Esophagus mucosa (tissue), 1 donor: ENCODE data around the gene PPP1R1B. TPM values are rescaled to one million over a fixed set of nuclear protein-coding genes. Genes with fewer than 3 reads are reported as not detected.
A peak's percentile ranks its signal among the peaks of the same experiment; 100 is the strongest.

Source experiments
- ATAC-seq: fragments of 200-7000 bp; cut with Tn5 transposase; one replicate; pipeline ENCODE4 v1.9.1; 2020
- total RNA-seq: library from RNA; stranded (reverse); gene quantifications from one replicate; pipeline ENCODE4 v1.2.4, GENCODE V29; 2023
- donor health status: DM: yes; HTN: yes; CAD: no.

The PPP1R1B gene
- total RNA-seq, 1 donor from 2014 or later: 1.6 TPM

GRCh38 chr17:39670746-39671145, 44.0 kb downstream of the PPP1R1B start:
- ATAC-seq: no peak

DNA sequence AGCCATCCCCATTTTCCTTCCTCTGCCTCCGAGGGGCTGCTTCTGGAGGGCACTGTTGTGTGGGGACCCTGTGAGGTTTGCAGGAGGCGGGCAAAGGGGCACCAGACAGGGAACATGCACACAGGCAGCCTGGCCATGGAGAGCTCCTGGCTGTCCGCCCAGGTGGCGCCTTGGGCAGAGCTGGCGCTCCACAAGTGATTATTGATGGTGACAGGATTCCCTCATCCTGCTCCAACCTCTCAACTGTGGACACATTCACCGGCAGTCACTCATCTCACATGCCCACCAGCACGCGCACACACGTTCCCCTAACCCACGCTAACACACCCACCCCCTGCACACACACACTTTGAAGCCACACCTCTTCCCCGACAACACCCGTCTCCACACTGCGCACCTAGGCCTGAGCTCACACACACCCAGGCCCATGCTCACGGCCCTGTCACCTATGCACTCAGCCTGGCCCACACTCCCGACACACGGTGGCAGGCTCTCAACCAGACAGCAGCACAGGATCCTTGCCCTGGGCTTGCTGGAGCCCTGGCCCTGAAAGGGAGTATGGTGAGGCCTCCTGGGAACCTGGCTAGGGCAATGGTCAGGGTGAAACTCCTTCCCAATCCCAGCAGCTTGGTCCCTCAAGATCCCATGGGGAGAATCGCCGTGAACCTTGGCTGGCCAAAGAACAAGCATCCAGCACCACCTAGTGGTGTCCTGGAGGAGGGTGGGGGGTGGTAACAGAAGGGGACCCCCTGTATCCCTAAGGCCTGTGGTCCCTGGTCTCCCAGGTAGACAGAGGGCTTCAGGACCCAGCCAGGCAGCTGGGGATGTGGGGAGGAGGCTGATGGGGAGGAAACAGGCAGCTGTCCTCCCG, 45.1 kb downstream of the PPP1R1B start:
- ATAC-seq: peak; percentile 62

- no peak for ATAC-seq
Measured at GRCh38 chr17:39672522-39673334, 46.0 kb downstream of the PPP1R1B start.

DNA sequence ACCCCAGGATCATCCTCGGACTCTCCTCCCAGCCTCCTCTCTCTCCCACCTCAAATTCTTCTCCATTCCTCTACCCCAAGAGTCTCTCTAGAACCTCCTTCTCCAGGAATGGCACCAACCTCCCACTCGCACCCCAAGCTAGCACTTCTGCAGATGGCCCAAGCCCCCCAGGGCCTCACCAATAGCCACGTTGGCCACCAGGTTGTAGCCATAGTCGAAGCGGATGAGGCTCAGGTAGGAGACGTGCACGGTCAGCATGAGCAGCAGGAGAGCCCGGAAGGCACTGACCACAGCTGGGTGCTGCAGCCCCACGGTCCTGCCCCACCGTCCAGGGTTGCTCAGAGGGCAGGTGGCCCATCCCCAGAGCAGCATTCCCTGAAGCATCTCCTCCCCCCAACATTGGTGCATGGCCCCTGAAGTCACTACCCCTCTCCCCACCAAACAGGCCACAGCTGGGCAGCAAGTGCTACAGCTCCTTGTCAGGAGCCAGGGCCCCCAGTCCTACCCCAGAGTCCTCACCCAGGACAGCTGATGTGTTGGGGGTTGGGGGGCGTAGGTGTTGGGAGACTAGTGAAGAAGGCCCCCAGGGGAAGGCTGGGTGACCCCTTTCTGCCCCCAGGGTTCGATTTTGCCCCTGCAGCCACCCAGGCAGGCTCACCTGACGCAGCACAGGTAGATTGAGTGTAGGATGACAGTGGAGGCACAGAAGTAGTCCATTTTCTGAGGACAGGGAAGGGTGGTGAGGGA, 46.8 kb downstream of the PPP1R1B start:
- ATAC-seq: no peak

- no peak for ATAC-seq
Measured at GRCh38 chr17:39674179-39674578, 47.4 kb downstream of the PPP1R1B start.

DNA sequence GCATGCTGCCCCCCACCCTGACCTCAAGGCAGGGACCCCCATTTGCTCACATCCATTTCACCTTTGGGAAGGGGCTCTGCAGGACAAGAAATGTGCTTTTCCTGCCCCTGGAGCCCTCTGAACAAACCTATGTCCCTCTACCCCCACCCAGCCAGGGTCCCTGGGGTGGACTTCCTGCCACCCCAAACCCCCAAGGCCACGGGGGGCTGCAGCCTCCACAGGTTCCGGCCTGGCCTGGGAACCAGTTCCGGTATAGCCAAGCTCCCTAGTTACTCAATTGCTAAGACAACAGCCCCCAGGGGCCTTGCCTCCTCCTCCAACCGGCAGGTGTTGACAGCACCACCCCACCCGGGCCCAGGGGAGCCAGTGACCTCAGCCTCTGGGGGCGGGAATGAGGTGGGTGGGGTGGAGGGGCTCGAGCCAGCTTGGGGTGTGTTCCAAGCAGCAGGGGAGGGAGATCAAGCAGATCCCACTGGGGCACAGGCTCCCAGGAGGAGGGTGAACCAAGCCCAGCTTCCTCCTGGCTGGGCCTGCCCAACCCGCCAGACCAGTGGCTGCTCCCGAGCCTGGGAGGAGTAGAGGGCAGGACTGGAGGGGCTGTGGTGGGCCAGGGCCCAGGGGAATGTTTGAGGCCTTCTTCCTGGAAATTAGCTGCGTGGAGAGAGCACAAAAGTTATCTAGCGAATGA, 48.1 kb downstream of the PPP1R1B start:
- ATAC-seq: peak; percentile 82

- peak; percentile 22 for ATAC-seq
Measured at GRCh38 chr17:39675390-39676082, 48.8 kb downstream of the PPP1R1B start.

- ATAC-seq: peak; percentile 1
Measured at GRCh38 chr17:39676198-39676819, 49.6 kb downstream of the PPP1R1B start.

DNA sequence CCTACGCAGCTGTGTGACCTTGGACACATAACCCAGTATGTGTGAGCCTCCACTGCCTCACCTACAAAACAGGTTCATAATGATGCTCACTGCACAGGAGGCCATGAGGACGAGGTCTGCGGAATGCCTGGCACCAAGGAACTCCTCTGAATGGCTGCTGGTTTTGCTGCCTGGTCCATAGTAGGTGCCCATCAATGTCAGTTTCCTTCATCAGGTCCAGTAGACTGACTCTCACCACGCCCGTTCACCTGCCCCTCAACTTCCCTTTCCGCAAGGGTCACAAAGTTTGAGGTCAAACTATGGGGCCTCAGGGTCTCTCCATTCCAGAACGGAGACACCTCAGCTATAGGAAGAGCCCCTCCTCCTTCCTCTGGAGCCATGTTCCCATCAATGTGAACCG, 50.3 kb downstream of the PPP1R1B start:
- ATAC-seq: no peak

DNA sequence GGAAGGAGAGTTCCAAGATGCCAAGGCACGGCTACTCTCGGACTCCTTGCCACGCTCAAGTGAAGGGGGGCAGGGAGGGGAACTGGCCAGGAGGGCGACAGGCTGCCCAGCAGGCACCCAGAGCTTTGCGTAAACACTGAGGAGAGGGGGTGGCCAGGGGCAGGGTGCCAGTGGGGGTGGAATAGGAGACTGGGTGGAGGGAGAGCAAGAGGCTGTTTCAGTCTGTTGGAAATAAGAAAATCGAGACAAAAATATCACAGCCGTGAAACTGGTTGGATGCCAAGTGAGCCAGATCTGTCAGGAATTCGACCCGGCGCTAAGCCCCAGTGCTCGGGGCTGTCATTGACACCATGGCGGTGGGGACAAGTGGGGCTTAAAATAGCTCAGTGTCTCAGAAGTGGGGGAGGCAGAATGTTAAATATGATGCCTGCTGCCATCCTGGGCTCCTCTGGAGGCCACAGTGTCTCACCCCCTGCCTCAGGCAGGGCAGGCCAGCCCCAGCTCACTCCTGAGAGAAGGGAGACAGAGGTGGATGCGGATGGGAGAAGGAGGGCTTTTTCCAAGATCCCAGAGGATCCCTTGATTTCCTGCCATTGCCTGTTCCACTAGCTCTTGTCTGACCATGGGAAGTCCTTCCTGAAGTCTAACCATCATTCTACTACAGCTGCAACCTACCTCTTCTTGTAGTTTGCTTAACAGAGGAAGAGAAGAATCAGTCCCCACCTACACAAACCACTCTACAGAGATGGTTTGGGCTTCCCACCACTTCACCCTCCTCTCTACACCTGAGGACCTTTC, 51.0 kb downstream of the PPP1R1B start:
- no peak for ATAC-seq

DNA sequence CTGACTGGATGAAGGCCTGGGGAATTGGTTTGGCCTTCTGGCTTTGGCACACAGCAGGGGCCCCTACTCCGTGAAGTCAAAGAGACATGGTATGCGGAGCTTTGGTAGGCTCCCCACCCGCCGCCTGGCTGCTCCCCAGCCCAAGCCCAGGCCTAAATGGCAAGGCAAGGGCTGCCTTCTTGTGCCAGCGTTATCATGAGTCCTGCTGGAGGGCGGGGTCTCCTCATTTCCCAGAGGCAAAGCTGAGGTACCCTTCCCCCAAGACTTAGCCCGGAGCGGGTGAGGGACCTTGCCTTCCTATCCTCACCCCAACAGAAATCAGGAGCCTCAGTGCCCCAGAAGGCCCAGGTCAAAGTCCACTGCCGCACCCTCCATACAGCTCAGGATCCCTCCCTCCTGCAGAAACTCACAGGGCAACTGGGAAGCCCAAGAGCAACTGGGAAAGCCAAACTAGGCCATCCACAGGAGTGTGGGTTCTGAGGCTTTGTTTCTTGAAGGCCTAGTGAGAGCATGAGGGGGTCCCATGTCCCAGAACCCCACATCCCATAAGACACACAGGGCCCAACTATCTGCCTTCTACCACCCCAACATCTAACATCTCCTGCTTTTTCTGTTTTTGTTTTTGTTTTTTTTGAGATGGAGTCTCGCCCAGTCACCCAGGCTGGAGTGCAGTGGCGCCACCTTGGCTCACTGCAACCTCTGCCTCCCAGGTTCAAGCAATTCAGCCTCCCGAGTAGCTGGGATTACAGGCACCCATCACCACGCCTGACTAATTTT, 51.8 kb downstream of the PPP1R1B start:
- ATAC-seq: no peak

DNA sequence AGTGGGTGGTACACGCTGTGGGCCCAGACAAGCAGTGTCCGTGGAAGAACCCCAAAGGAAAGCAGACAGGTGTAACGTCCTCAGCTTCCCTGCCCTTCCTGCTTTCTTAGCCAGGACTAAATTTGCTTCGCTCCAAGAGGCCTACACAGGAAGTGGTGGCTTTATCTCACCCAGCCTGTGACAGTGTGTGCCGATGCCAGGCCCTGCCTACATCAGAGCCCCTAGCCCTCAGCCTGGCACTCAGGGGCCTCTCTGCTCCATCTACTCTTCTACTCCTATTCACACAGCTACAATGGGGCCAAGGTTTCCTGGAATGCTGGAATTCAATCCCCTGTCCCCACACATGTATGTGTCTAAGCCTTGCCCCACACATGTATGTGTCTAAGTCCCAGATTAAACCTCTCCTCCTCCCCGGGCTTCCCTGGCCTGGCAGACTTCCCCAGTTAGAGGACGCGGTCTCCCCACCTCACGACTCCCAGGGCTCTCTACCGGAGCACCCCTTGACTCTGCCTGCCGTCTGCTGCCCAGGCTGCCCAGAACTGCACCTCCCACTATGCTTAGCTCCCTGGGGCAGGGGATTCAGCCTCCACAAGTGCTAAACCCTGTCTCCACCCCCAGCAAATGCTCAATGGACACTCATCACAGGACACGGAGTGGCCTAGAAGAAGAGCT, 52.9 kb downstream of the PPP1R1B start:
- ATAC-seq: no peak

- no peak for ATAC-seq
Measured at GRCh38 chr17:39683295-39683939, 56.7 kb downstream of the PPP1R1B start.

DNA sequence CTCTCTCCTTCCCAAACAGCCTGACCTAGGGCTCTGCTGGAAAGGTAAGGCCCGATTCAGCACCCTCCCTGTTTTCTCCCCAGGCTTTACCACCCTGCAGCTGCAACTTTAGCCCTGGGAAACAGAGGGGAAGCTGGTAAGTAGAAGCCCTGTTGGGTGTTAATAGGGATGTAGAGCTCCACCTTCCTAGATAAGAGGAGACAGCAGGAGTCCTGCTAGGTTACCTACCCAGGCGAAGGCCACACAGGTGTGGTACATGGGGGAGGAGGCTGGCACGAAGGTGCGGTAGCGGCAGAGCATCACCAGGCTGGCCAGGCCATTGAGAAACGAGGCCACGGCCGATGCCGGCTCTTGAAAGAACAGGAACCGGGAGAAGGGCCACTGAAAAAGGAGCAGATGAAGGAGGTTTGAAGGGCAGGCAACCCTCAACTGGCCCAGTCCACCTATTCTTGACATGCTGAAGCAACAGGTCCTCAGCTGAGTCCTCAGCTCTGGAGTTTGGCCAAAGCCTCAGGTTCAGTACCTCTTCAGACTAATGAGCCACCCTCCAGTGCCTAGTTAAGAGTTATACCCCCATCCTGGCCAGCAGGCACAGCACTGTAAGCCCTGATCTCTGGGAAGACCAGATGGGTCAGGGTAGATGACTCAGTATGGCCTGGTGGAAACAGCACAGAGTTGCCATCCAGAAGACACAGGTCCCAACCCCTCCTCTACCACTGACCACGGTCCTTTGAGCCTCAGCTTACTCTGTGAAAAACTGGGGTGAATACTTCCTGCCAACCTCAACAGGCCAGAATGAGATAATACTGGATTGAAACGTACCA, 57.8 kb downstream of the PPP1R1B start:
- no peak for ATAC-seq
